GM12878 (cell line): Measurements from ENCODE around the gene RASGRF1. TPM values are rescaled to one million over a fixed set of nuclear protein-coding genes. Genes with fewer than 3 reads are reported as not detected.

Source experiments
- ATAC-seq: fragments of 200-7000 bp; cut with Tn5 transposase; 3 replicates; pipeline ENCODE4 v1.9.1; 2020; ENCODE audit warnings: mild to moderate bottlenecking, moderate library complexity
- BruUV-seq: library from RNA; stranded (reverse); fragments of 400-500 nt; replicated peaks from 2 replicates; lab custom pipeline; 2021; lab: Mats Ljungman, UMichigan
- CTCF ChIA-PET: fragments of 300-600 bp; sonication (Branson Sonifier 250); formaldehyde crosslinking; extraction: SDS; loops from one replicate; lab custom pipeline; 2021; ENCODE audit warnings: inconsistent platforms; lab: Yijun Ruan, JAX
- POLR2A ChIA-PET: fragments of 350-600 bp; formaldehyde crosslinking; extraction: SDS; loops from one replicate; lab custom pipeline; 2021; ENCODE audit warnings: inconsistent platforms; lab: Charles Lee
- RAD21 ChIA-PET: fragments of 300-600 bp; sonication (Branson Sonifier 250); formaldehyde crosslinking; loops from one replicate; lab custom pipeline; 2023; ENCODE audit warnings: antibody characterized with exemption; ENCODE audit not compliant: unreplicated experiment; lab: Charles Lee
- SMC1A ChIA-PET: fragments of 300-600 bp; sonication (Branson Sonifier 250); formaldehyde crosslinking; loops from one replicate; lab custom pipeline; 2023; ENCODE audit not compliant: unreplicated experiment, uncharacterized antibody; lab: Charles Lee
- DNase-seq: peaks from one replicate; pipeline ENCODE4 v3.0.0-alpha.2; 2011; ENCODE audit warnings: low read depth, low spot score
- FAIRE-seq: peaks from 3 replicates; lab custom pipeline; 2011; peaks lifted over from hg19 to GRCh38; lab: Jason Lieb, UNC
- H2AFZ ChIP-seq: 2 replicates; pipeline ENCODE4 v1.6.0; 2011; ENCODE audit warnings: low read depth, low read length, control low read depth; ENCODE audit not compliant: control insufficient read depth
- H3K27ac ChIP-seq: 2 replicates; pipeline ENCODE4 v1.5.1; 2011; ENCODE audit warnings: control low read depth; ENCODE audit not compliant: control insufficient read depth, insufficient read depth
- H3K27me3 ChIP-seq, 2 experiments: replicated peaks in 1 of 2; 2 replicates each; pipeline versions ENCODE4 v1.6.0 to v1.6.1; 2011; ENCODE audit warnings: low read length in 1 of 2; ENCODE audit not compliant: control insufficient read depth in 2 of 2, insufficient read depth in 2 of 2
- H3K36me3 ChIP-seq, 2 experiments: 2 replicates each; pipeline ENCODE4 v1.5.1; 2011; ENCODE audit warnings: low read length in 1 of 2; ENCODE audit not compliant: control insufficient read depth in 2 of 2, insufficient read depth in 2 of 2
- H3K4me1 ChIP-seq: 2 replicates; pipeline ENCODE4 v1.6.1; 2011; ENCODE audit warnings: mild to moderate bottlenecking, low read length, moderate library complexity, mixed read lengths; ENCODE audit not compliant: control insufficient read depth, insufficient read depth
- H3K4me2 ChIP-seq: 2 replicates; pipeline ENCODE4 v1.6.0; 2011; ENCODE audit warnings: control low read depth; ENCODE audit not compliant: control insufficient read depth, insufficient read depth
- H3K4me3 ChIP-seq: fragments of 200-600 bp; sonication (generic); 2 replicates; pipeline ENCODE4 v1.5.1; 2016
- H3K79me2 ChIP-seq: 2 replicates; pipeline ENCODE4 v1.6.0; 2011; ENCODE audit warnings: low read length; ENCODE audit not compliant: control insufficient read depth, insufficient read depth
- H3K9ac ChIP-seq: 2 replicates; pipeline ENCODE4 v1.8.0; 2011; ENCODE audit warnings: low read length, control low read depth, mixed read lengths; ENCODE audit not compliant: control insufficient read depth, insufficient read depth
- H3K9me3 ChIP-seq: replicated peaks from 3 replicates; pipeline ENCODE4 v1.5.1; 2011; ENCODE audit warnings: mild to moderate bottlenecking, low read length; ENCODE audit not compliant: control insufficient read depth, insufficient read depth
- H4K20me1 ChIP-seq: 2 replicates; pipeline ENCODE4 v1.6.0; 2011; ENCODE audit not compliant: control insufficient read depth, insufficient read depth
- BHLHE40 ChIP-seq, 2 experiments: fragments of 450-650 bp in 1 of 2; IDR thresholded peaks; 2 replicates each; pipeline ENCODE4 v1.6.1; 2011 to 2017; ENCODE audit warnings: low read depth in 2 of 2, borderline replicate concordance in 1 of 2, improper control_type of control experiment in 1 of 2, low read length in 1 of 2, mild to moderate bottlenecking in 1 of 2
- BMI1 ChIP-seq: fragments of 450-650 bp; IDR thresholded peaks from 2 replicates; pipeline ENCODE4 v1.6.1; 2016; ENCODE audit warnings: mild to moderate bottlenecking, moderate library complexity, borderline replicate concordance
- BRCA1 ChIP-seq: IDR thresholded peaks from 2 replicates; pipeline ENCODE4 v1.6.1; 2011; ENCODE audit warnings: low read depth, low read length, improper control_type of control experiment
- CEBPB ChIP-seq, 2 experiments: fragments of 150-350 bp in 1 of 2; IDR thresholded peaks; 2 replicates each; pipeline ENCODE4 v1.6.1; 2012 to 2014; ENCODE audit warnings: low read depth in 2 of 2, low read length in 2 of 2, borderline replicate concordance in 1 of 2, inconsistent platforms in 1 of 2
- JUNB ChIP-seq: IDR thresholded peaks from 2 replicates; pipeline ENCODE4 v1.6.1; 2016; ENCODE audit warnings: antibody characterized with exemption, mild to moderate bottlenecking
- PML ChIP-seq: IDR thresholded peaks from 2 replicates; pipeline ENCODE4 v1.6.1; 2012; ENCODE audit warnings: low read length, inconsistent platforms
- POLR2AphosphoS5 ChIP-seq: IDR thresholded peaks from 2 replicates; pipeline ENCODE4 v1.6.1; 2011; ENCODE audit warnings: mild to moderate bottlenecking, low read length, inconsistent platforms
- SRF ChIP-seq, 2 experiments: IDR thresholded peaks; 2 replicates each; pipeline ENCODE4 v1.6.1; 2011; ENCODE audit warnings: low read depth in 2 of 2, low read length in 2 of 2, mild to moderate bottlenecking in 1 of 2, moderate library complexity in 1 of 2
- TCF12 ChIP-seq: IDR thresholded peaks from 2 replicates; pipeline ENCODE4 v1.6.1; 2011; ENCODE audit warnings: low read depth, mild to moderate bottlenecking, low read length
- ZNF24 ChIP-seq: fragments of 450-650 bp; IDR thresholded peaks from 2 replicates; pipeline ENCODE4 v1.6.1; 2017; ENCODE audit warnings: antibody characterized with exemption, mild to moderate bottlenecking
- ZNF622 ChIP-seq: fragments of 450-650 bp; IDR thresholded peaks from 2 replicates; pipeline ENCODE4 v1.6.1; 2017; ENCODE audit warnings: mild to moderate bottlenecking, inconsistent platforms
- WGBS: methylation state at CpG from one replicate; pipeline ENCODE4 v1.1.6; 2016; ENCODE audit warnings: low lambda C conversion rate; ENCODE audit not compliant: insufficient replicate concordance, insufficient coverage; ENCODE audit errors: missing lambda C conversion rate; 5-methylcytosine and 5-hydroxymethylcytosine counted together
- in situ Hi-C: fragments of 300-500 bp; cut with MboI; formaldehyde crosslinking; loops from 9 replicates; pipeline ENCODE4 v1.14.3; 2018; ENCODE audit warnings: mixed read lengths
- intact Hi-C: fragments of 100-400 bp; cut with micrococcal nuclease; formaldehyde crosslinking; loops from one replicate; pipeline ENCODE4 v1.14.2; 2022; ENCODE audit not compliant: unreplicated experiment
- polyA plus RNA-seq, 11 experiments: library from polyadenylated mRNA; depleted of rRNA in 4 of 11; unstranded in 6 of 11; stranded (reverse) in 5 of 11; fragments of >200 nt; fragmentation: Nextera tagmentation in 4 of 11; fragmentation: Illumina TruSeq in 1 of 11; extraction: Ambion mirVana in 4 of 11; extraction: Trizol in 1 of 11; gene quantifications; 1 replicate in 1 of 11; 2 replicates in 10 of 11; pipeline versions ENCODE4 v1.2.1 to v1.2.3, GENCODE V29; 2011 to 2016; ENCODE audit warnings: inconsistent platforms in 2 of 11, missing spikeins in 2 of 11, low read depth in 1 of 11
- total RNA-seq, 4 experiments: library from RNA; depleted of rRNA in 3 of 4; stranded (reverse); fragments of >200 nt in 3 of 4; fragmentation: Illumina TruSeq in 1 of 4; extraction: Trizol in 1 of 4; gene quantifications; 2 replicates each; pipeline versions ENCODE4 v1.2.1 to v1.2.3, GENCODE V29; 2013 to 2021
- TF ChIP-seq, protein P1 (sequence below): fragments of 450-650 bp; IDR thresholded peaks from 2 replicates; pipeline ENCODE4 v1.6.1; 2016; ENCODE audit warnings: mild to moderate bottlenecking, moderate library complexity, borderline replicate concordance
- TF ChIP-seq, protein P2 (sequence below): fragments of 450-650 bp; IDR thresholded peaks from 2 replicates; pipeline ENCODE4 v1.6.1; 2017; ENCODE audit warnings: mild to moderate bottlenecking
- TF ChIP-seq, protein P3 (sequence below): IDR thresholded peaks from 2 replicates; pipeline ENCODE4 v1.6.1; 2012; ENCODE audit warnings: low read depth, low read length, improper control_type of control experiment
- TF ChIP-seq, protein P4 (sequence below): fragments of 450-650 bp; formaldehyde crosslinking; IDR thresholded peaks from 2 replicates; pipeline ENCODE4 v1.5.0; 2022; ENCODE audit warnings: mild to moderate bottlenecking, missing genetic modification characterization

Gene RASGRF1
- total and polyA plus RNA-seq, 10 of the 15 experiments (the other 5 are each of a cell fraction or from before 2014, with no cell fraction given) = 0.20 to 1.9 (median 0.86) TPM

DNA sequence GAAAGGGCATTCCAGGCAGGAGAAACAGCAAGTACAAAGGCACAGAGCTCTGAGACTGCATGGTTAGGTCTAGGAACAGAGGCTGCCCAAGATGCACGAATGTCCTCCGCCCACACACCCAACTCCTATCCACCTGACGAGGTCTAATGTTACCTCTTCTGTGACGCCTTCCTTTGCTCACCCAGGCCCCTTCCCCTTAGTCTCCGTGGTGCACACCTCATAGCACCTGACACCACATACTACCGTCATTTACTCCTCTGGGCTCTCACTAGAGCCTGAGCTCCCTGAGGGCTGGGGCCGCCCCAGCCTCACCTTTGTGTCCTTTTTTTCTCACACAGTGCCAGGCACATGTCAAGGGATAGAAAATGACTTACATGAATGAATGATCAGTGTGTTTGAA, 31.0 kb upstream of the RASGRF1 start:
- Histone ChIP-seq H4K20me1 (no peaks in the 10 kb centered on the region), H3K4me1 (no peaks in the 10 kb centered on the region), H3K36me3 (no peaks in the 10 kb centered on the region), H3K79me2 (no peaks in the 10 kb centered on the region), H3K9me3 (no peaks in the 10 kb centered on the region), H3K9ac (no peak overlapping the region), H3K27ac (no peak overlapping the region), H2AFZ (no peak overlapping the region), H3K4me3 (no peak overlapping the region), H3K4me2 (no peak overlapping the region), H3K27me3 (peaks cover 0 to 3% of the 10 kb centered on the region in 2 experiments; a peak in 1 of 4 replicates)
- FAIRE-seq (no peak), ATAC-seq (no peak), DNase-seq (no peak)
- TF ChIP-seq ZNF24 (no peak), BHLHE40 (IDR thresholded peaks at IDR 0.05; ENCODE audit: borderline replicate concordance in 1 of 2, low read depth in 2 of 2, low read length in 1 of 2) (no peak), ZNF622 (no peak), CEBPB (IDR thresholded peaks at IDR 0.05; ENCODE audit: borderline replicate concordance in 1 of 2, low read depth in 2 of 2, low read length in 2 of 2) (no peak), POLR2AphosphoS5 (no peak), TCF12 (no peak), SRF (IDR thresholded peaks at IDR 0.05; ENCODE audit: low read depth in 2 of 2, low read length in 2 of 2) (no peak), PML (no peak), JUNB (no peak), BMI1 (no peak), BRCA1 (no peak)
- TF ChIP-seq, protein P1, sequence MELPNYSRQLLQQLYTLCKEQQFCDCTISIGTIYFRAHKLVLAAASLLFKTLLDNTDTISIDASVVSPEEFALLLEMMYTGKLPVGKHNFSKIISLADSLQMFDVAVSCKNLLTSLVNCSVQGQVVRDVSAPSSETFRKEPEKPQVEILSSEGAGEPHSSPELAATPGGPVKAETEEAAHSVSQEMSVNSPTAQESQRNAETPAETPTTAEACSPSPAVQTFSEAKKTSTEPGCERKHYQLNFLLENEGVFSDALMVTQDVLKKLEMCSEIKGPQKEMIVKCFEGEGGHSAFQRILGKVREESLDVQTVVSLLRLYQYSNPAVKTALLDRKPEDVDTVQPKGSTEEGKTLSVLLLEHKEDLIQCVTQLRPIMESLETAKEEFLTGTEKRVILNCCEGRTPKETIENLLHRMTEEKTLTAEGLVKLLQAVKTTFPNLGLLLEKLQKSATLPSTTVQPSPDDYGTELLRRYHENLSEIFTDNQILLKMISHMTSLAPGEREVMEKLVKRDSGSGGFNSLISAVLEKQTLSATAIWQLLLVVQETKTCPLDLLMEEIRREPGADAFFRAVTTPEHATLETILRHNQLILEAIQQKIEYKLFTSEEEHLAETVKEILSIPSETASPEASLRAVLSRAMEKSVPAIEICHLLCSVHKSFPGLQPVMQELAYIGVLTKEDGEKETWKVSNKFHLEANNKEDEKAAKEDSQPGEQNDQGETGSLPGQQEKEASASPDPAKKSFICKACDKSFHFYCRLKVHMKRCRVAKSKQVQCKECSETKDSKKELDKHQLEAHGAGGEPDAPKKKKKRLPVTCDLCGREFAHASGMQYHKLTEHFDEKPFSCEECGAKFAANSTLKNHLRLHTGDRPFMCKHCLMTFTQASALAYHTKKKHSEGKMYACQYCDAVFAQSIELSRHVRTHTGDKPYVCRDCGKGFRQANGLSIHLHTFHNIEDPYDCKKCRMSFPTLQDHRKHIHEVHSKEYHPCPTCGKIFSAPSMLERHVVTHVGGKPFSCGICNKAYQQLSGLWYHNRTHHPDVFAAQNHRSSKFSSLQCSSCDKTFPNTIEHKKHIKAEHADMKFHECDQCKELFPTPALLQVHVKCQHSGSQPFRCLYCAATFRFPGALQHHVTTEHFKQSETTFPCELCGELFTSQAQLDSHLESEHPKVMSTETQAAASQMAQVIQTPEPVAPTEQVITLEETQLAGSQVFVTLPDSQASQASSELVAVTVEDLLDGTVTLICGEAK = no peak
- TF ChIP-seq, protein P2, sequence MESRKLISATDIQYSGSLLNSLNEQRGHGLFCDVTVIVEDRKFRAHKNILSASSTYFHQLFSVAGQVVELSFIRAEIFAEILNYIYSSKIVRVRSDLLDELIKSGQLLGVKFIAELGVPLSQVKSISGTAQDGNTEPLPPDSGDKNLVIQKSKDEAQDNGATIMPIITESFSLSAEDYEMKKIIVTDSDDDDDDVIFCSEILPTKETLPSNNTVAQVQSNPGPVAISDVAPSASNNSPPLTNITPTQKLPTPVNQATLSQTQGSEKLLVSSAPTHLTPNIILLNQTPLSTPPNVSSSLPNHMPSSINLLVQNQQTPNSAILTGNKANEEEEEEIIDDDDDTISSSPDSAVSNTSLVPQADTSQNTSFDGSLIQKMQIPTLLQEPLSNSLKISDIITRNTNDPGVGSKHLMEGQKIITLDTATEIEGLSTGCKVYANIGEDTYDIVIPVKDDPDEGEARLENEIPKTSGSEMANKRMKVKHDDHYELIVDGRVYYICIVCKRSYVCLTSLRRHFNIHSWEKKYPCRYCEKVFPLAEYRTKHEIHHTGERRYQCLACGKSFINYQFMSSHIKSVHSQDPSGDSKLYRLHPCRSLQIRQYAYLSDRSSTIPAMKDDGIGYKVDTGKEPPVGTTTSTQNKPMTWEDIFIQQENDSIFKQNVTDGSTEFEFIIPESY = no peak
- TF ChIP-seq, protein P3, sequence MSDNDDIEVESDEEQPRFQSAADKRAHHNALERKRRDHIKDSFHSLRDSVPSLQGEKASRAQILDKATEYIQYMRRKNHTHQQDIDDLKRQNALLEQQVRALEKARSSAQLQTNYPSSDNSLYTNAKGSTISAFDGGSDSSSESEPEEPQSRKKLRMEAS = no peak
- TF ChIP-seq, protein P4, sequence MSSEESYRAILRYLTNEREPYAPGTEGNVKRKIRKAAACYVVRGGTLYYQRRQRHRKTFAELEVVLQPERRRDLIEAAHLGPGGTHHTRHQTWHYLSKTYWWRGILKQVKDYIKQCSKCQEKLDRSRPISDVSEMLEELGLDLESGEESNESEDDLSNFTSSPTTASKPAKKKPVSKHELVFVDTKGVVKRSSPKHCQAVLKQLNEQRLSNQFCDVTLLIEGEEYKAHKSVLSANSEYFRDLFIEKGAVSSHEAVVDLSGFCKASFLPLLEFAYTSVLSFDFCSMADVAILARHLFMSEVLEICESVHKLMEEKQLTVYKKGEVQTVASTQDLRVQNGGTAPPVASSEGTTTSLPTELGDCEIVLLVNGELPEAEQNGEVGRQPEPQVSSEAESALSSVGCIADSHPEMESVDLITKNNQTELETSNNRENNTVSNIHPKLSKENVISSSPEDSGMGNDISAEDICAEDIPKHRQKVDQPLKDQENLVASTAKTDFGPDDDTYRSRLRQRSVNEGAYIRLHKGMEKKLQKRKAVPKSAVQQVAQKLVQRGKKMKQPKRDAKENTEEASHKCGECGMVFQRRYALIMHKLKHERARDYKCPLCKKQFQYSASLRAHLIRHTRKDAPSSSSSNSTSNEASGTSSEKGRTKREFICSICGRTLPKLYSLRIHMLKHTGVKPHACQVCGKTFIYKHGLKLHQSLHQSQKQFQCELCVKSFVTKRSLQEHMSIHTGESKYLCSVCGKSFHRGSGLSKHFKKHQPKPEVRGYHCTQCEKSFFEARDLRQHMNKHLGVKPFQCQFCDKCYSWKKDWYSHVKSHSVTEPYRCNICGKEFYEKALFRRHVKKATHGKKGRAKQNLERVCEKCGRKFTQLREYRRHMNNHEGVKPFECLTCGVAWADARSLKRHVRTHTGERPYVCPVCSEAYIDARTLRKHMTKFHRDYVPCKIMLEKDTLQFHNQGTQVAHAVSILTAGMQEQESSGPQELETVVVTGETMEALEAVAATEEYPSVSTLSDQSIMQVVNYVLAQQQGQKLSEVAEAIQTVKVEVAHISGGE (CRISPR knock-in tag) = no peak
- RAD21 ChIA-PET = no interaction called here
- no TSS peak for BruUV-seq
- in situ Hi-C loops = no loop called here
- WGBS = 20% methylated on average over 7 of the region's 7 CpGs
- intact Hi-C loops = no loop called here
- CTCF ChIA-PET = no interaction called here
- POLR2A ChIA-PET = no interaction called here
- SMC1A ChIA-PET = no interaction called here
